Loucy (cell line): ENCODE data around the gene ING2.

Experiments used
- H2AFZ ChIP-seq: fragments of 200-600 bp; sonication (generic); 2 replicates; pipeline ENCODE4 v1.6.0; 2016; ENCODE audit warnings: antibody characterized with exemption, mild to moderate bottlenecking, low read length, moderate library complexity
- H3F3A ChIP-seq: fragments of 200-600 bp; 2 replicates; pipeline ENCODE4 v1.6.0; 2016; ENCODE audit warnings: antibody characterized with exemption, low read depth, mild to moderate bottlenecking
- H3K27me3 ChIP-seq: fragments of 200-600 bp; sonication (generic); 2 replicates; pipeline ENCODE4 v1.6.1; 2014; ENCODE audit warnings: low read length, mild to moderate bottlenecking; ENCODE audit not compliant: insufficient read depth, poor library complexity, severe bottlenecking
- H3K36me3 ChIP-seq: fragments of 200-600 bp; sonication (generic); 2 replicates; pipeline ENCODE4 v1.6.1; 2016; ENCODE audit warnings: low read length; ENCODE audit not compliant: insufficient read depth
- H3K4me1 ChIP-seq: fragments of 200-600 bp; sonication (generic); 2 replicates; pipeline ENCODE4 v1.5.1; 2014; ENCODE audit warnings: low read length, mild to moderate bottlenecking; ENCODE audit not compliant: insufficient read depth, poor library complexity, severe bottlenecking
- H3K4me2 ChIP-seq: fragments of 200-600 bp; sonication (generic); 2 replicates; pipeline ENCODE4 v1.6.0; 2014; ENCODE audit warnings: antibody characterized with exemption, low read length, low read depth, mild to moderate bottlenecking; ENCODE audit not compliant: poor library complexity, severe bottlenecking
- H3K4me3 ChIP-seq: fragments of 200-600 bp; sonication (generic); 2 replicates; pipeline ENCODE4 v1.5.1; 2014; ENCODE audit warnings: low read length, mild to moderate bottlenecking, mixed read lengths; ENCODE audit not compliant: poor library complexity, severe bottlenecking
- H3K79me2 ChIP-seq: fragments of 200-600 bp; sonication (generic); 2 replicates; pipeline ENCODE4 v1.6.1; 2014; ENCODE audit warnings: low read length; ENCODE audit not compliant: insufficient read depth
- H3K9ac ChIP-seq: fragments of 200-600 bp; sonication (generic); 2 replicates; pipeline ENCODE4 v1.6.0; 2014; ENCODE audit warnings: mild to moderate bottlenecking, low read depth, low read length, moderate library complexity; ENCODE audit not compliant: poor library complexity, severe bottlenecking
- H3K9me2 ChIP-seq: fragments of 200-600 bp; sonication (generic); replicated peaks from 2 replicates; pipeline ENCODE4 v1.6.1; 2016; ENCODE audit warnings: low read depth, low read length, mixed read lengths
- H3K9me3 ChIP-seq: fragments of 200-600 bp; sonication (generic); 2 replicates; pipeline ENCODE4 v1.6.1; 2014; ENCODE audit warnings: mild to moderate bottlenecking, antibody characterized with exemption, low read length, low read depth; ENCODE audit not compliant: insufficient read depth
- H4K20me1 ChIP-seq: fragments of 200-600 bp; sonication (generic); 2 replicates; pipeline ENCODE4 v1.6.0; 2014; ENCODE audit warnings: antibody characterized with exemption, low read length, mild to moderate bottlenecking; ENCODE audit not compliant: insufficient read depth, poor library complexity, severe bottlenecking
- EZH2phosphoT487 ChIP-seq: fragments of 200-600 bp; IDR thresholded peaks from 2 replicates; pipeline ENCODE4 v1.6.1; 2018; ENCODE audit warnings: antibody characterized with exemption, mild to moderate bottlenecking, moderate library complexity, borderline replicate concordance
- TF ChIP-seq, protein P1 (sequence below): fragments of 200-600 bp; sonication (generic); conservative IDR thresholded peaks from 2 replicates; pipeline ENCODE4 v1.5.1; 2014; ENCODE audit warnings: mild to moderate bottlenecking, antibody characterized with exemption, low read length

The ING2 gene

GRCh38 chr4:183557611-183558010, 52.8 kb downstream of the ING2 start:
- Histone ChIP-seq H4K20me1 (no peaks in the 10 kb centered on the region), H3K27me3 (no peaks in the 10 kb centered on the region), H2AFZ (no peak overlapping the region), H3K9me3 (no peaks in the 10 kb centered on the region), H3K4me1 (no peaks in the 10 kb centered on the region), H3K4me2 (no peak overlapping the region), H3K9me2 (no peaks in the 10 kb centered on the region), H3K4me3 (no peak overlapping the region), H3K79me2 (no peaks in the 10 kb centered on the region), H3K36me3 (no peaks in the 10 kb centered on the region), H3K9ac (no peak overlapping the region), H3F3A (no peaks in the 10 kb centered on the region)
- TF ChIP-seq EZH2phosphoT487, result no peak
- TF ChIP-seq, protein P1, sequence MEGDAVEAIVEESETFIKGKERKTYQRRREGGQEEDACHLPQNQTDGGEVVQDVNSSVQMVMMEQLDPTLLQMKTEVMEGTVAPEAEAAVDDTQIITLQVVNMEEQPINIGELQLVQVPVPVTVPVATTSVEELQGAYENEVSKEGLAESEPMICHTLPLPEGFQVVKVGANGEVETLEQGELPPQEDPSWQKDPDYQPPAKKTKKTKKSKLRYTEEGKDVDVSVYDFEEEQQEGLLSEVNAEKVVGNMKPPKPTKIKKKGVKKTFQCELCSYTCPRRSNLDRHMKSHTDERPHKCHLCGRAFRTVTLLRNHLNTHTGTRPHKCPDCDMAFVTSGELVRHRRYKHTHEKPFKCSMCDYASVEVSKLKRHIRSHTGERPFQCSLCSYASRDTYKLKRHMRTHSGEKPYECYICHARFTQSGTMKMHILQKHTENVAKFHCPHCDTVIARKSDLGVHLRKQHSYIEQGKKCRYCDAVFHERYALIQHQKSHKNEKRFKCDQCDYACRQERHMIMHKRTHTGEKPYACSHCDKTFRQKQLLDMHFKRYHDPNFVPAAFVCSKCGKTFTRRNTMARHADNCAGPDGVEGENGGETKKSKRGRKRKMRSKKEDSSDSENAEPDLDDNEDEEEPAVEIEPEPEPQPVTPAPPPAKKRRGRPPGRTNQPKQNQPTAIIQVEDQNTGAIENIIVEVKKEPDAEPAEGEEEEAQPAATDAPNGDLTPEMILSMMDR, result no peak

GRCh38 chr4:183558873-183559272, 54.0 kb downstream of the ING2 start:
- Histone ChIP-seq H3K4me1 (no peaks in the 10 kb centered on the region), H2AFZ (no peak overlapping the region), H3F3A (no peaks in the 10 kb centered on the region), H3K9me2 (no peaks in the 10 kb centered on the region), H3K4me3 (no peak overlapping the region), H3K27me3 (no peaks in the 10 kb centered on the region), H3K79me2 (no peaks in the 10 kb centered on the region), H3K9ac (no peak overlapping the region), H3K4me2 (no peak overlapping the region), H3K36me3 (no peaks in the 10 kb centered on the region), H3K9me3 (no peaks in the 10 kb centered on the region), H4K20me1 (no peaks in the 10 kb centered on the region)
- TF ChIP-seq, protein P1, result no peak
- no peak for TF ChIP-seq EZH2phosphoT487

- H3K4me1 ChIP-seq, result no peaks in the 10 kb centered on the region
These were observed 57.0 kb downstream of the ING2 start for GRCh38 chr4:183561905-183562304.

More at GRCh38 chr4:183561905-183562304, 57.0 kb downstream of the ING2 start:
- Histone ChIP-seq H3K27me3 (no peaks in the 10 kb centered on the region), H4K20me1 (no peaks in the 10 kb centered on the region), H2AFZ (no peak overlapping the region), H3F3A (no peaks in the 10 kb centered on the region), H3K9ac (no peak overlapping the region), H3K79me2 (no peaks in the 10 kb centered on the region), H3K9me3 (no peaks in the 10 kb centered on the region), H3K4me2 (no peak overlapping the region), H3K9me2 (no peaks in the 10 kb centered on the region), H3K36me3 (no peaks in the 10 kb centered on the region), H3K4me3 (no peak overlapping the region)
- TF ChIP-seq, protein P1, result no peak
